Left lung (tissue), 10 donors: ENCODE measurements around the gene HLA-DMA. TPM values are rescaled to one million over a fixed set of nuclear protein-coding genes. Genes with fewer than 3 reads are reported as not detected.

Experiments used
- ATAC-seq: fragments of 200-7000 bp; cut with Tn5 transposase; one replicate; pipeline ENCODE4 v1.9.1; 2020; ENCODE audit warnings: moderate library complexity
- DNase-seq, 4 donors: peaks; one replicate each; pipeline ENCODE4 v3.0.0-alpha.2; 2013 to 2020
- H3K27ac ChIP-seq, 2 donors: fragments of 200-600 bp; sonication (generic) in 1 of 2; one replicate each; pipeline versions ENCODE4 v1.5.0 to v1.8.0; 2020 to 2021
- H3K27me3 ChIP-seq, 2 donors: fragments of 200-600 bp; sonication (generic) in 1 of 2; one replicate each; pipeline versions ENCODE4 v1.5.0 to v1.8.0; 2020 to 2021
- H3K36me3 ChIP-seq, 2 donors: fragments of 200-600 bp; sonication (generic) in 1 of 2; one replicate each; pipeline versions ENCODE4 v1.5.0 to v1.8.0; 2020 to 2021
- H3K4me1 ChIP-seq, 2 donors: fragments of 200-600 bp; one replicate each; pipeline ENCODE4 v1.8.0; 2021
- H3K4me3 ChIP-seq, 2 donors: fragments of 200-600 bp; sonication (generic) in 1 of 2; one replicate each; pipeline versions ENCODE4 v1.5.0 to v1.8.0; 2020 to 2021; ENCODE audit warnings: mild to moderate bottlenecking in 1 of 2
- H3K9me3 ChIP-seq, 2 donors: fragments of 200-600 bp; sonication (generic) in 1 of 2; one replicate each; pipeline versions ENCODE4 v1.5.0 to v1.8.0; 2020 to 2021
- intact Hi-C, 2 donors: fragments of 100-400 bp; cut with DNase I; formaldehyde crosslinking; loops; one replicate each; pipeline versions ENCODE4 v1.11.2 to v1.14.2; 2022
- polyA plus RNA-seq, 6 donors: library from polyadenylated mRNA; unstranded; fragments of 120-200 nt; gene quantifications; one replicate each; pipeline ENCODE4 v1.2.1, GENCODE V29; 2013; ENCODE audit not compliant: insufficient read length in 6 of 6
- total RNA-seq, 2 donors: library from RNA; stranded (reverse); fragmentation: NEBNext Ultra II Directional; extraction: Animal tissue kit (Norgen Biotek cat#: 25700); gene quantifications; one replicate each; pipeline ENCODE4 v1.2.1, GENCODE V29; 2021
- TF ChIP-seq, protein P1 (sequence below), 2 donors: fragments of 200-600 bp; sonication (generic) in 1 of 2; IDR thresholded peaks; one replicate each; pipeline versions ENCODE4 v1.5.0 to v1.8.0; 2021; ENCODE audit warnings: antibody characterized with exemption in 2 of 2
- donor health status: DM: no; HTN: yes; CAD: no.
- donor health status: DM: no; HTN: no; CAD: no.

HLA-DMA gene
- total and polyA plus RNA-seq, 8 donors: 9.4 to 159 (median 22.0) TPM

DNA sequence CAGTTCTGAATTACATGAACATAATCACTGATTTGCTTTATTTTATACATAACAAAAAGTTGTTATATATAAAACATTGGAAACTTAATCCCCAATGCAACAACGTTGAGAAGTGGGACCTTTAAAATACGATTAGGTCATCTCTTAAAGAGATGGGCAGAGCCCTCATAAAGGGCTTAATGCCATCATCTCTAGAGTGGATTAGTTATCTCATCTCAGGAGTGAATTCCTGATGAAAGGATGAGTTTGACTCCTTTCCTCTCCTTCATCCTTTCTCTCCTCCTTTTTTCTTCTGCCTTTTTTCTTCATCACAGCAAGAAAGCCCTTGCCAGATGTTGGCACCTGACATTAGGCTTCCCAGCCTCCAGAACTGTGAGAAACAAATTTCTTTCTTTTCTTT is 42.6 kb upstream of the HLA-DMA start:
- H3K27ac ChIP-seq: no peak overlapping the region
- peaks cover 0 to 6% of the 10 kb centered on the region in 2 donors for H3K27me3 ChIP-seq
- peaks cover 0 to under 1% of the 10 kb centered on the region in 2 donors for H3K4me1 ChIP-seq
- intact Hi-C loops: no loop called here
- H3K4me3 ChIP-seq: no peak overlapping the region
- no peaks in the 10 kb centered on the region for H3K36me3 ChIP-seq
- no peaks in the 10 kb centered on the region for H3K9me3 ChIP-seq
- no peak for DNase-seq
- TF ChIP-seq, protein P1, sequence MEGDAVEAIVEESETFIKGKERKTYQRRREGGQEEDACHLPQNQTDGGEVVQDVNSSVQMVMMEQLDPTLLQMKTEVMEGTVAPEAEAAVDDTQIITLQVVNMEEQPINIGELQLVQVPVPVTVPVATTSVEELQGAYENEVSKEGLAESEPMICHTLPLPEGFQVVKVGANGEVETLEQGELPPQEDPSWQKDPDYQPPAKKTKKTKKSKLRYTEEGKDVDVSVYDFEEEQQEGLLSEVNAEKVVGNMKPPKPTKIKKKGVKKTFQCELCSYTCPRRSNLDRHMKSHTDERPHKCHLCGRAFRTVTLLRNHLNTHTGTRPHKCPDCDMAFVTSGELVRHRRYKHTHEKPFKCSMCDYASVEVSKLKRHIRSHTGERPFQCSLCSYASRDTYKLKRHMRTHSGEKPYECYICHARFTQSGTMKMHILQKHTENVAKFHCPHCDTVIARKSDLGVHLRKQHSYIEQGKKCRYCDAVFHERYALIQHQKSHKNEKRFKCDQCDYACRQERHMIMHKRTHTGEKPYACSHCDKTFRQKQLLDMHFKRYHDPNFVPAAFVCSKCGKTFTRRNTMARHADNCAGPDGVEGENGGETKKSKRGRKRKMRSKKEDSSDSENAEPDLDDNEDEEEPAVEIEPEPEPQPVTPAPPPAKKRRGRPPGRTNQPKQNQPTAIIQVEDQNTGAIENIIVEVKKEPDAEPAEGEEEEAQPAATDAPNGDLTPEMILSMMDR (IDR thresholded peaks at IDR 0.05): no peak
- no peak for ATAC-seq

DNA sequence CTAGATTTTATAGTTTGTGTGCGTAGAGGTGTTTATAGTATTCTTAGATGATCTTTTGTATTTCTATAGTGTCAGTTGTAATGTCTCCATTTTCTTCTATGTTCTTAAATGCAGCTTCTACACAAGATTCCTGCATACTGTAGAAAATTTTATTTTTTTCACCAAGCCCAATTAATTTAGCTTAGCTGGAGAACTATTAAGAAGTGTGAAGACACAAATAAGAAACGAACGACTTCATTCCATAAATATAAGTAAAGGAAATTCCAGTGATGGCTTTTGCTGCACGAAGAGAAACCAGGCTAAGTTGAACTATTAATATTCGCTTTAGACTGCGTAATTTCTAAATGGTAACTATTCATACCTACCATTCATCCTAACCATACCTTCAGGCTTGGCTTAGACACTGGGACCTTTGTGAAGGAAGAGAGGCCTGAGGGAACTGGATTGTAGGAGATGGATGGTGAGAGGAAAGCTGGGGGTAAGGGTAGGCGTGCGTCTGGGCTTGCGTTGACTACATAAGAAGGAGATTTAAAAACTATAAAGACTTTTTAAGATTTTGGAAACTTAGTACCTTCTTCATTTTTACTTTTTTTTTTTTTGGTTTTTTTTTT is 40.6 kb upstream of the HLA-DMA start:
- peaks cover 0 to 4% of the 10 kb centered on the region in 2 donors for H3K27me3 ChIP-seq
- no peak for ATAC-seq
- H3K4me3 ChIP-seq: no peak overlapping the region
- TF ChIP-seq, protein P1 (IDR thresholded peaks at IDR 0.05): no peak
- no peaks in the 10 kb centered on the region for H3K9me3 ChIP-seq
- no peaks in the 10 kb centered on the region for H3K4me1 ChIP-seq
- DNase-seq: no peak
- no peak overlapping the region for H3K27ac ChIP-seq
- H3K36me3 ChIP-seq: no peaks in the 10 kb centered on the region
- intact Hi-C loops: no loop called here

DNA sequence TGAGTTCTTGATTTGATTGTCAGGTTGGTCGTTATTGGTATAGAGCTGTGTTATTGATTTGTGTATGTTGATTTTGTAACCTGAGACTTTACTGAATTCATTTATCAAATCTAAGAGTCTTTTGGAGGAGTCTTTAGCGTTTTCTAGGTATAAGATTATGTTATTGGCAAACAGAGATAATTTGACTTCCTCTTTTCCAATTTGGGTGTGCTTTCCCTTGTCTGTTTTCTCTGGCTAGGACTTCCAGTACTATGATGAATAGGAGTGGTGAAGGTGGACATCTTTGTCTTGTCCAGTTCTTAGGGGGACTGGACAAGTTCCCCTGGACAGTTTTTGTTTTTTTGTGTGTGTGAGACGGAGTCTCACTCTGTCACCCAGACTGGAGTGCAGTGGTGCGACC is 39.1 kb upstream of the HLA-DMA start:
- Histone ChIP-seq H3K27me3 (no peaks in the 10 kb centered on the region), H3K36me3 (no peaks in the 10 kb centered on the region), H3K4me1 (no peaks in the 10 kb centered on the region), H3K4me3 (no peak overlapping the region), H3K27ac (no peak overlapping the region), H3K9me3 (no peaks in the 10 kb centered on the region)
- no peak for DNase-seq
- no peak for ATAC-seq
- intact Hi-C loops: no loop called here
- TF ChIP-seq, protein P1 (IDR thresholded peaks at IDR 0.05): no peak

DNA sequence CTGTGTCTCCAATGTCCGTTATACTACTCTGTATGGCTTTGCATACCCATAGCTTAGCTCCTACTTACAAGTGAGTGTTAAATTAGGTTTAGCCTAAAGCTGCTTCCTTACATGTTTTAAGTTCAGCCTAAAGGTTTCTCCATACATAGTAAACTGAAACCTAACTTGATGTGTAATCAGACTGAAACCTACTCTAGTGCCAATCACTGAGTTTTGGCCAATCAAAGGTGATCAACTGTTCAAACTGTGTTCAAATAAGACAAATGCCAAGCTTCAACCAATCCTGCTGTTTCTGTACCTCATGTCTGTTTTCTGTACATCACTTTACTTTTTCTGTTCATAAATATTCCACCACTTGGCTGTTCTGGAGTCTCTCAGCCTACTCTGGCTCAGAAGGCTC is 36.5 kb upstream of the HLA-DMA start:
- Histone ChIP-seq H3K27me3 (no peaks in the 10 kb centered on the region), H3K9me3 (no peaks in the 10 kb centered on the region), H3K36me3 (no peaks in the 10 kb centered on the region), H3K4me3 (no peak overlapping the region), H3K4me1 (peaks cover 0 to 3% of the 10 kb centered on the region in 2 donors), H3K27ac (no peak overlapping the region)
- intact Hi-C loops: loop anchor here in 1 of 2 donors (10.0 kb wide), 1 partner anchor 55 kb away; no protein-coding TSS in a partner anchor
- DNase-seq (no peak), ATAC-seq (no peak)
- TF ChIP-seq, protein P1 (IDR thresholded peaks at IDR 0.05): no peak

DNA sequence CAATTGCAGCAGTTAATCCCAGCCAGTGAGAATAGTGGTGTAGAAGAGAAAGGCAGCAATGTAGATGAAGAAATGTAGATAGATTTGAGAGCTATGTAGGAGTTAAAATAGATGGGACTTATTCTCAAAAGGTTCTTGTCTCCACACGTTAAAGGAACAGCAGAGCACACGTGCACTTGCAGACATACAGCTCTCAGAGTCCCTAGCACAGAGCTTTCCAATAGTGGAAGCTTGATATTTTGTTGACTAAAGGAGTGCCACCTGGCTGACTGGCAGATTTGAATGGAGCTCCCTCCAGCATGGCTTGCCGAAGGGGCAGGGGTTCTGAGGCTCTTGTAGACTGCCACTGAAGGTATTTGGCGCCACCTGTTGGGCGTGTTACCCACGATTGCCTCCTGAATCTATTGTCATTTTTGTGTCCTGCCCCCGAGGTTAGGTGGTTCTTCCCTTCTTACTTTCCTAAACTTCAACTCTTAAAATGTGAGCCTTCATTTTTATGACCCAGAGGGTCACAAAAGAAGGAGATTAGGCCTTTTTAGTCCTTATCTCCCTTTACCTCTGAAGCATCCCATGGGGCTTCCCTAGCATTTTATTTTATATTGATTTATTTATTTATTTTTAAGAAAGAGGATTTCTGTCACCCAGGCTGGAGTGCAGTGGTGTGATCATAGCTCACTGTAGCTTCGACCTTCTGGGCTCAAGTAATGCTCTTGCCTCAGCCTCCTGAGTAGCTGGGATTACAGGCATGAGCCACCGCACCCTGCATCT is 31.9 kb upstream of the HLA-DMA start:
- ATAC-seq (peak; percentile 94), DNase-seq (peak; percentile 70 to 92 (median 88))
- TF ChIP-seq, protein P1 (IDR thresholded peaks at IDR 0.05): peak; percentile 72 to 74
- Histone ChIP-seq H3K4me3 (no peak overlapping the region), H3K27ac (peak overlapping the region in 1 of 2 donors; percentile 55), H3K27me3 (no peaks in the 10 kb centered on the region), H3K9me3 (no peaks in the 10 kb centered on the region), H3K4me1 (peaks cover 0 to 29% of the 10 kb centered on the region in 2 donors), H3K36me3 (peaks cover 7 to 26% of the 10 kb centered on the region in 2 donors)
- intact Hi-C loops: loop anchor here (5.0 to 10.0 kb wide), 2 partner anchors 50 to 98 kb away; no protein-coding TSS in a partner anchor
